DMS79 treated with DMSO at 0.1 percent for 48 hours (cell line): ENCODE results near the gene TYR.
"Not testable (repeated sequence)": the region's sequence is repeated elsewhere in the genome, so short reads cannot be mapped to it uniquely, and the experiment has no call there.

Experiments used
- DNase-seq: peaks from one replicate; lab custom pipeline; 2025; lab: John Stamatoyannopoulos, UW

TYR gene

GRCh38 chr11:89272540-89273088, 94.9 kb downstream of the TYR start:
- DNase-seq: not testable (repeated sequence)

- DNase-seq: not testable (repeated sequence)
Observed at GRCh38 chr11:89273220-89273619, 95.5 kb downstream of the TYR start.

GRCh38 chr11:89275966-89276365, 98.3 kb downstream of the TYR start:
- DNase-seq: no peak

GRCh38 chr11:89279176-89279575, 101.5 kb downstream of the TYR start:
- no peak for DNase-seq

GRCh38 chr11:89281032-89281677, 103.5 kb downstream of the TYR start:
- DNase-seq: not testable (repeated sequence)

- not testable (repeated sequence) for DNase-seq
Observed at GRCh38 chr11:89286601-89287000, 108.9 kb downstream of the TYR start.

GRCh38 chr11:89288004-89288403, 110.3 kb downstream of the TYR start:
- DNase-seq: not testable (repeated sequence)

GRCh38 chr11:89293965-89294679, 116.4 kb downstream of the TYR start:
- DNase-seq: no peak

- DNase-seq: not testable (repeated sequence)
Observed at GRCh38 chr11:89295023-89295422, 117.3 kb downstream of the TYR start.

GRCh38 chr11:89303029-89303428, 125.4 kb downstream of the TYR start:
- not testable (repeated sequence) for DNase-seq

GRCh38 chr11:89308272-89308671, 130.6 kb downstream of the TYR start:
- DNase-seq: not testable (repeated sequence)

GRCh38 chr11:89309321-89309985, 131.8 kb downstream of the TYR start:
- DNase-seq: not testable (repeated sequence)

- DNase-seq: not testable (repeated sequence)
Observed at GRCh38 chr11:89310607-89311006, 132.9 kb downstream of the TYR start.

GRCh38 chr11:89321401-89321800, 143.7 kb downstream of the TYR start:
- DNase-seq: no peak

GRCh38 chr11:89327885-89328284, 150.2 kb downstream of the TYR start:
- DNase-seq: no peak

- DNase-seq: not testable (repeated sequence)
Observed at GRCh38 chr11:89331940-89332339, 154.3 kb downstream of the TYR start.

- DNase-seq: not testable (repeated sequence)
Observed at GRCh38 chr11:89333704-89334103, 156.0 kb downstream of the TYR start.

- DNase-seq: not testable (repeated sequence)
Observed at GRCh38 chr11:89337100-89337650, 159.5 kb downstream of the TYR start.

GRCh38 chr11:89338073-89338472, 160.4 kb downstream of the TYR start:
- not testable (repeated sequence) for DNase-seq

GRCh38 chr11:89340450-89340849, 162.8 kb downstream of the TYR start:
- DNase-seq: not testable (repeated sequence)

GRCh38 chr11:89342880-89343572, 165.4 kb downstream of the TYR start:
- not testable (repeated sequence) for DNase-seq
